Kidney (tissue), 14 donors: Measurements from ENCODE around the gene TRIM7. TPM values are rescaled to one million over a fixed set of nuclear protein-coding genes. Genes with fewer than 3 reads are reported as not detected.
"Not testable (repeated sequence)": the region's sequence is repeated elsewhere in the genome, so short reads cannot be mapped to it uniquely, and the experiment has no call there.

ENCODE experiments used
- DNase-seq, 5 donors: peaks; one replicate each; pipeline ENCODE4 v3.0.0-alpha.2; 2013 to 2020
- FAIRE-seq: peaks from 2 replicates; lab custom pipeline; 2012; peaks lifted over from hg19 to GRCh38; lab: Jason Lieb, UNC
- H3K27ac ChIP-seq, 2 donors: one replicate each; pipeline ENCODE4 v1.7.0; 2013; ENCODE audit warnings: low read depth in 2 of 2, low read length in 2 of 2, inconsistent platforms in 1 of 2
- H3K27me3 ChIP-seq: one replicate; pipeline ENCODE4 v1.7.1; 2013; ENCODE audit warnings: low read length, inconsistent platforms; ENCODE audit not compliant: control insufficient read depth, insufficient read depth
- H3K36me3 ChIP-seq, 3 donors: one replicate each; pipeline versions ENCODE4 v1.7.0 to v1.7.1; 2013; ENCODE audit warnings: low read length in 3 of 3, control low read depth in 1 of 3, inconsistent platforms in 1 of 3; ENCODE audit not compliant: insufficient read depth in 3 of 3, control insufficient read depth in 2 of 3
- H3K4me1 ChIP-seq, 3 donors: one replicate each; pipeline versions ENCODE4 v1.7.0 to v1.7.1; 2013; ENCODE audit warnings: low read length in 3 of 3, inconsistent platforms in 1 of 3, low read depth in 1 of 3; ENCODE audit not compliant: control insufficient read depth in 2 of 3, insufficient read depth in 2 of 3
- H3K4me3 ChIP-seq, 3 donors: one replicate each; pipeline versions ENCODE4 v1.7.0 to v1.8.1; 2013; ENCODE audit warnings: low read length in 3 of 3, control low read depth in 1 of 3, inconsistent platforms in 1 of 3
- H3K9ac ChIP-seq, 3 donors: one replicate each; pipeline versions ENCODE4 v1.7.0 to v1.7.1; 2013; ENCODE audit warnings: low read length in 3 of 3, control low read depth in 1 of 3, inconsistent platforms in 1 of 3
- H3K9me3 ChIP-seq, 3 donors: one replicate each; pipeline versions ENCODE4 v1.7.0 to v1.7.1; 2013; ENCODE audit warnings: low read length in 3 of 3, control low read depth in 1 of 3, inconsistent platforms in 1 of 3; ENCODE audit not compliant: control insufficient read depth in 2 of 3, insufficient read depth in 1 of 3
- intact Hi-C: fragments of 100-400 bp; cut with DNase I; formaldehyde crosslinking; loops from one replicate; pipeline ENCODE4 v1.11.1; 2022
- polyA plus RNA-seq: library from polyadenylated mRNA; stranded (reverse); fragments of 350-450 nt; fragmentation: Illumina TruSeq; extraction: RNeasy Lipid Tissue Mini Kit (QIAGEN cat#74804); gene quantifications from one replicate; pipeline ENCODE4 v1.2.3, GENCODE V29; 2014; ENCODE audit warnings: low read depth, low replicate concordance; ENCODE audit not compliant: insufficient read depth
- total RNA-seq: library from RNA; stranded (reverse); fragmentation: NEBNext Ultra II Directional; extraction: Animal tissue kit (Norgen Biotek cat#: 25700); gene quantifications from one replicate; pipeline ENCODE4 v1.2.1, GENCODE V29; 2021
- TF ChIP-seq, protein P1 (sequence below): IDR thresholded peaks from 3 replicates; pipeline ENCODE4 v1.5.1; 2012; ENCODE audit warnings: mild to moderate bottlenecking, moderate library complexity, borderline replicate concordance; ENCODE audit not compliant: insufficient read depth; ENCODE audit errors: extremely low read depth
- donor health status: control.
- donor health status: control.
- donor health status: control.
- donor health status: control.
- donor health status: control.
- donor health status: DM: yes; HTN: yes; CAD: no.
- donor health status: Normal renal cell carcinoma (clear cell type).

The TRIM7 gene
- total and polyA plus RNA-seq, 2 donors from 2014 or later, result 5.7 to 6.3 TPM

DNA sequence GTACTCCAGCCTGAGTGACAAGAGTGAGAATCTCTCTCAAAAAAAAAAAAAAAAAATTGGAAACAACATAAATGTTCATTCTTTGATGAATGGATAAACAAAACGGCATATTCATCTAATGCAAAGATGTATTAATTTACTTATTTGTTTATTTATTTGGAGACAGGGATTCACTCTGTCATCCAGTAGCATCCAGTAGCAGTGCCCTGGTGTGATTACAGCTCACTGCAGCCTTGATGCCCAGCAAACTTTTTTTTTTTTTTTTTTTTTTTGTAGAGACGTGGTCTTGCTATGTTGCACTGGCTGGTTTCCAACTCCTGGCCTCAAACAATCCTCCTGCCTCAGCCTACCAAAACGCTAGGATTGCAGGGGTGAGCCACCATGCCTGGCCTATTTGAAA, 33.2 kb downstream of the TRIM7 start:
- peaks cover 59% of the 10 kb centered on the region for H3K27me3 ChIP-seq
- H3K9me3 ChIP-seq, result no peaks in the 10 kb centered on the region
- H3K4me1 ChIP-seq, result no peaks in the 10 kb centered on the region
- no peak for FAIRE-seq
- H3K36me3 ChIP-seq, result no peaks in the 10 kb centered on the region
- no peak overlapping the region for H3K4me3 ChIP-seq
- DNase-seq, result no peak
- H3K27ac ChIP-seq, result no peak overlapping the region
- TF ChIP-seq, protein P1, sequence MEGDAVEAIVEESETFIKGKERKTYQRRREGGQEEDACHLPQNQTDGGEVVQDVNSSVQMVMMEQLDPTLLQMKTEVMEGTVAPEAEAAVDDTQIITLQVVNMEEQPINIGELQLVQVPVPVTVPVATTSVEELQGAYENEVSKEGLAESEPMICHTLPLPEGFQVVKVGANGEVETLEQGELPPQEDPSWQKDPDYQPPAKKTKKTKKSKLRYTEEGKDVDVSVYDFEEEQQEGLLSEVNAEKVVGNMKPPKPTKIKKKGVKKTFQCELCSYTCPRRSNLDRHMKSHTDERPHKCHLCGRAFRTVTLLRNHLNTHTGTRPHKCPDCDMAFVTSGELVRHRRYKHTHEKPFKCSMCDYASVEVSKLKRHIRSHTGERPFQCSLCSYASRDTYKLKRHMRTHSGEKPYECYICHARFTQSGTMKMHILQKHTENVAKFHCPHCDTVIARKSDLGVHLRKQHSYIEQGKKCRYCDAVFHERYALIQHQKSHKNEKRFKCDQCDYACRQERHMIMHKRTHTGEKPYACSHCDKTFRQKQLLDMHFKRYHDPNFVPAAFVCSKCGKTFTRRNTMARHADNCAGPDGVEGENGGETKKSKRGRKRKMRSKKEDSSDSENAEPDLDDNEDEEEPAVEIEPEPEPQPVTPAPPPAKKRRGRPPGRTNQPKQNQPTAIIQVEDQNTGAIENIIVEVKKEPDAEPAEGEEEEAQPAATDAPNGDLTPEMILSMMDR, result no peak
- no peak overlapping the region for H3K9ac ChIP-seq
- intact Hi-C loops, result no loop called here

DNA sequence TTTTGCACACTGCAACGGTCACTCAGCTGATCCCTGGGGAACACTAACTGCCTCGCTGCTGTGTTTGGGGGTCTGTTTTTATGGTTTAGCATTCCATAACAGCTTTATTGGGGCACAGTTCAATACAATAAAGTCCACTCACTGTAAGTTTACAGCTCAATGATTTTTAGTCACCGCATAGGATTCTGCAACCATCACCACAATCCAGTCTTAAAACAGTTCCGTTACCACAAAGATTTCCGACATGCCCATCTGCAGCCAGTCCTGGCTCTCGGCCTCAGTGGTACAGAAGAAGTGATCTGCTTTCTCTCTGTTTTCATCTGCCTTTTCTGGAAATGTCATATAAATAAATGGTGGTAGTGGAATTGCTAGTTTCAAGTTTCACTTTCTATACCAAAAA, 34.0 kb downstream of the TRIM7 start:
- Histone ChIP-seq H3K36me3 (no peaks in the 10 kb centered on the region), H3K4me3 (no peak overlapping the region), H3K9me3 (no peaks in the 10 kb centered on the region), H3K4me1 (no peaks in the 10 kb centered on the region), H3K27ac (no peak overlapping the region), H3K27me3 (peaks cover 62% of the 10 kb centered on the region), H3K9ac (no peak overlapping the region)
- intact Hi-C loops, result no loop called here
- FAIRE-seq, result no peak
- TF ChIP-seq, protein P1, result no peak
- DNase-seq, result no peak

DNA sequence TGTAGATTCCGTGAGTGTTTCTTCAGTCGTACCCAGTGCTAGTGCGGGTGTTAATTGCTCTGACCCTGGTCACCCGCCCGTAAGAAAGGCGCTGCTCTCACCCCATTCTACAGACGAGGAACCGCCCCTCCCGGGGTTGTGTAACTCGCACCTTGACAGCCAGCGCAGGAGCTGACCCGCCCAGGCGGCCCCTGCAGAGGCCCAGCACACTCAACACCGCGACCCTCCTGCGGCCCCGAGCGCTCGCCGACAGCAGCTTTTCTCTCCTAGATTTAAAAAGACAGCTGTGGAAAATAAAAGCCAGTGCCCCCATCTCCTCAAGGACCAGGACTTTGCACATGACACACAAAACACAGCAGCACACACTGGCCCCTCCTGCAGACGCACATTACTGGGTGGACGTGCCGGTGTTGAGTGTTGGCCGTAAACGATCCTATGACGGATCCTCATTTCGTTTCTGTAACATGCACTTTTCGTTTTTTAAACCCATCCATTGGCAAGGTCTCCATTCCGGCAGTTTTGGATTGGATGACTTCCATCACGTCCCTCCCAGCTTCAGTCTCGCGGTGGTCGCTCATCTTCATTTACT, 34.7 kb downstream of the TRIM7 start:
- Histone ChIP-seq H3K4me3 (no peak overlapping the region), H3K9me3 (no peaks in the 10 kb centered on the region), H3K36me3 (no peaks in the 10 kb centered on the region), H3K4me1 (no peaks in the 10 kb centered on the region), H3K27me3 (peaks cover 61% of the 10 kb centered on the region), H3K9ac (no peak overlapping the region), H3K27ac (no peak overlapping the region)
- TF ChIP-seq, protein P1, result no peak
- FAIRE-seq (no peak), DNase-seq (peak in 1 of 5 donors; percentile 46)
- intact Hi-C loops, result no loop called here

GRCh38 chr5:181169459-181170236, 35.3 kb downstream of the TRIM7 start:
- H3K4me1 ChIP-seq, intact Hi-C loops, H3K27ac ChIP-seq, FAIRE-seq, H3K9ac ChIP-seq, H3K36me3 ChIP-seq, H3K4me3 ChIP-seq, H3K9me3 ChIP-seq: not testable (repeated sequence)
- peak in 4 of 5 donors; percentile 61 to 82 (median 70) for DNase-seq
- peaks cover 58% of the 10 kb centered on the region for H3K27me3 ChIP-seq
